ENCODE results near the gene SPATA13. TPM values are rescaled to one million over a fixed set of nuclear protein-coding genes. Genes with fewer than 3 reads are reported as not detected.

The SPATA13 gene
- total and polyA plus RNA-seq, 4 donors, result 29.7 to 41.3 (median 31.8) TPM

- WGBS (ENCODE audit: insufficient coverage), result 93% methylated on average over 9 of the region's 9 CpGs
- H3K4me3 ChIP-seq (ENCODE audit: low read depth, low read length), result no peak overlapping the region
- peaks cover 10% of the 10 kb centered on the region for H3K4me1 ChIP-seq (ENCODE audit: control insufficient read depth, insufficient read depth, low read length)
- peaks cover 18% of the 10 kb centered on the region for H3K36me3 ChIP-seq (ENCODE audit: control insufficient read depth, insufficient read depth, low read length)
- H3K27ac ChIP-seq (ENCODE audit: low read depth, low read length), result no peak overlapping the region
- DNase-seq (ENCODE audit: low read depth in 4 of 6, low spot score in 6 of 6), result no peak
- no peaks in the 10 kb centered on the region for H3K27me3 ChIP-seq (ENCODE audit: control insufficient read depth, insufficient read depth, low read length)
- no peaks in the 10 kb centered on the region for H3K9me3 ChIP-seq (ENCODE audit: control insufficient read depth, insufficient read depth, low read length)
Measured at GRCh38 chr13:24249624-24250023, 89.1 kb downstream of the SPATA13 start.

- 17% methylated on average over 1 of the region's 7 CpGs for WGBS (ENCODE audit: insufficient coverage)
- H3K36me3 ChIP-seq (ENCODE audit: control insufficient read depth, insufficient read depth, low read length), result peaks cover 20% of the 10 kb centered on the region
- H3K4me3 ChIP-seq (ENCODE audit: low read depth, low read length), result no peak overlapping the region
- peak in 2 of 6 donors; percentile 18 to 44 for DNase-seq (ENCODE audit: low read depth in 4 of 6, low spot score in 6 of 6)
- peaks cover 6% of the 10 kb centered on the region for H3K4me1 ChIP-seq (ENCODE audit: control insufficient read depth, insufficient read depth, low read length)
- H3K9me3 ChIP-seq (ENCODE audit: control insufficient read depth, insufficient read depth, low read length), result no peaks in the 10 kb centered on the region
- H3K27ac ChIP-seq (ENCODE audit: low read depth, low read length), result no peak overlapping the region
- no peaks in the 10 kb centered on the region for H3K27me3 ChIP-seq (ENCODE audit: control insufficient read depth, insufficient read depth, low read length)
Measured at GRCh38 chr13:24250376-24251057, 90.0 kb downstream of the SPATA13 start.

- no peak overlapping the region for H3K27ac ChIP-seq (ENCODE audit: low read depth, low read length)
- H3K4me1 ChIP-seq (ENCODE audit: control insufficient read depth, insufficient read depth, low read length), result peaks cover 6% of the 10 kb centered on the region
- no peak overlapping the region for H3K4me3 ChIP-seq (ENCODE audit: low read depth, low read length)
- no peak for DNase-seq (ENCODE audit: low read depth in 4 of 6, low spot score in 6 of 6)
- peaks cover 20% of the 10 kb centered on the region for H3K36me3 ChIP-seq (ENCODE audit: control insufficient read depth, insufficient read depth, low read length)
- WGBS (ENCODE audit: insufficient coverage), result 91% methylated on average over 17 of the region's 17 CpGs
- H3K9me3 ChIP-seq (ENCODE audit: control insufficient read depth, insufficient read depth, low read length), result no peaks in the 10 kb centered on the region
- H3K27me3 ChIP-seq (ENCODE audit: control insufficient read depth, insufficient read depth, low read length), result no peaks in the 10 kb centered on the region
Measured at GRCh38 chr13:24251525-24251924, 91.0 kb downstream of the SPATA13 start.

GRCh38 chr13:24252136-24252535 is 91.6 kb downstream of the SPATA13 start:
- WGBS (ENCODE audit: insufficient coverage), result 93% methylated on average over 3 of the region's 6 CpGs
- H3K4me1 ChIP-seq (ENCODE audit: control insufficient read depth, insufficient read depth, low read length), result peaks cover 6% of the 10 kb centered on the region
- DNase-seq (ENCODE audit: low read depth in 4 of 6, low spot score in 6 of 6), result no peak
- H3K27ac ChIP-seq (ENCODE audit: low read depth, low read length), result no peak overlapping the region
- H3K27me3 ChIP-seq (ENCODE audit: control insufficient read depth, insufficient read depth, low read length), result no peaks in the 10 kb centered on the region
- no peak overlapping the region for H3K4me3 ChIP-seq (ENCODE audit: low read depth, low read length)
- no peaks in the 10 kb centered on the region for H3K9me3 ChIP-seq (ENCODE audit: control insufficient read depth, insufficient read depth, low read length)
- peaks cover 20% of the 10 kb centered on the region for H3K36me3 ChIP-seq (ENCODE audit: control insufficient read depth, insufficient read depth, low read length)

- H3K27ac ChIP-seq (ENCODE audit: low read depth, low read length), result no peak overlapping the region
- no peak for DNase-seq (ENCODE audit: low read depth in 4 of 6, low spot score in 6 of 6)
- WGBS (ENCODE audit: insufficient coverage), result 96% methylated on average over 8 of the region's 9 CpGs
- H3K9me3 ChIP-seq (ENCODE audit: control insufficient read depth, insufficient read depth, low read length), result no peaks in the 10 kb centered on the region
- peaks cover 20% of the 10 kb centered on the region for H3K36me3 ChIP-seq (ENCODE audit: control insufficient read depth, insufficient read depth, low read length)
- H3K4me3 ChIP-seq (ENCODE audit: low read depth, low read length), result no peak overlapping the region
- H3K27me3 ChIP-seq (ENCODE audit: control insufficient read depth, insufficient read depth, low read length), result no peaks in the 10 kb centered on the region
- peaks cover 6% of the 10 kb centered on the region for H3K4me1 ChIP-seq (ENCODE audit: control insufficient read depth, insufficient read depth, low read length)
Measured at GRCh38 chr13:24253520-24254145, 93.1 kb downstream of the SPATA13 start.

- H3K27ac ChIP-seq (ENCODE audit: low read depth, low read length), result no peak overlapping the region
- H3K27me3 ChIP-seq (ENCODE audit: control insufficient read depth, insufficient read depth, low read length), result no peaks in the 10 kb centered on the region
- DNase-seq (ENCODE audit: low read depth in 4 of 6, low spot score in 6 of 6), result no peak
- peaks cover 6% of the 10 kb centered on the region for H3K4me1 ChIP-seq (ENCODE audit: control insufficient read depth, insufficient read depth, low read length)
- no peaks in the 10 kb centered on the region for H3K9me3 ChIP-seq (ENCODE audit: control insufficient read depth, insufficient read depth, low read length)
- H3K36me3 ChIP-seq (ENCODE audit: control insufficient read depth, insufficient read depth, low read length), result peaks cover 25% of the 10 kb centered on the region
- no peak overlapping the region for H3K4me3 ChIP-seq (ENCODE audit: low read depth, low read length)
- WGBS (ENCODE audit: insufficient coverage), result 95% methylated on average over 3 of the region's 10 CpGs
Measured at GRCh38 chr13:24254146-24254841, 93.8 kb downstream of the SPATA13 start.

- H3K9me3 ChIP-seq (ENCODE audit: control insufficient read depth, insufficient read depth, low read length), result no peaks in the 10 kb centered on the region
- no peak overlapping the region for H3K4me3 ChIP-seq (ENCODE audit: low read depth, low read length)
- WGBS (ENCODE audit: insufficient coverage), result no CpG with 5 or more reads among the region's 1 CpG
- no peaks in the 10 kb centered on the region for H3K27me3 ChIP-seq (ENCODE audit: control insufficient read depth, insufficient read depth, low read length)
- H3K36me3 ChIP-seq (ENCODE audit: control insufficient read depth, insufficient read depth, low read length), result peaks cover 11% of the 10 kb centered on the region
- H3K4me1 ChIP-seq (ENCODE audit: control insufficient read depth, insufficient read depth, low read length), result no peaks in the 10 kb centered on the region
- DNase-seq (ENCODE audit: low read depth in 4 of 6, low spot score in 6 of 6), result no peak
- no peak overlapping the region for H3K27ac ChIP-seq (ENCODE audit: low read depth, low read length)
Measured at GRCh38 chr13:24257497-24257896, 97.0 kb downstream of the SPATA13 start.

- peaks cover 5% of the 10 kb centered on the region for H3K4me1 ChIP-seq (ENCODE audit: control insufficient read depth, insufficient read depth, low read length)
- no peak for DNase-seq (ENCODE audit: low read depth in 4 of 6, low spot score in 6 of 6)
- H3K27ac ChIP-seq (ENCODE audit: low read depth, low read length), result no peak overlapping the region
- no peaks in the 10 kb centered on the region for H3K9me3 ChIP-seq (ENCODE audit: control insufficient read depth, insufficient read depth, low read length)
- H3K36me3 ChIP-seq (ENCODE audit: control insufficient read depth, insufficient read depth, low read length), result peaks cover 4% of the 10 kb centered on the region
- WGBS (ENCODE audit: insufficient coverage), result 92% methylated on average over 3 of the region's 3 CpGs
- H3K4me3 ChIP-seq (ENCODE audit: low read depth, low read length), result no peak overlapping the region
- no peaks in the 10 kb centered on the region for H3K27me3 ChIP-seq (ENCODE audit: control insufficient read depth, insufficient read depth, low read length)
Measured at GRCh38 chr13:24261566-24261965, 101.0 kb downstream of the SPATA13 start.

- peak overlapping the region; percentile 40 for H3K27ac ChIP-seq (ENCODE audit: low read depth, low read length)
- WGBS (ENCODE audit: insufficient coverage), result 29% methylated on average over 4 of the region's 4 CpGs
Measured at GRCh38 chr13:24263632-24264031, 103.1 kb downstream of the SPATA13 start.

More at GRCh38 chr13:24263632-24264031, 103.1 kb downstream of the SPATA13 start:
- Histone ChIP-seq H3K4me1 (ENCODE audit: control insufficient read depth, insufficient read depth, low read length) (peaks cover 5% of the 10 kb centered on the region), H3K9me3 (ENCODE audit: control insufficient read depth, insufficient read depth, low read length) (no peaks in the 10 kb centered on the region), H3K4me3 (ENCODE audit: low read depth, low read length) (no peak overlapping the region), H3K27me3 (ENCODE audit: control insufficient read depth, insufficient read depth, low read length) (no peaks in the 10 kb centered on the region), H3K36me3 (ENCODE audit: control insufficient read depth, insufficient read depth, low read length) (peaks cover 4% of the 10 kb centered on the region)
- peak in 2 of 6 donors; percentile 26 to 29 for DNase-seq (ENCODE audit: low read depth in 4 of 6, low spot score in 6 of 6)

Measured in spinal cord (tissue), 10 donors.